ENCODE measurements around the gene COQ3.

DNA sequence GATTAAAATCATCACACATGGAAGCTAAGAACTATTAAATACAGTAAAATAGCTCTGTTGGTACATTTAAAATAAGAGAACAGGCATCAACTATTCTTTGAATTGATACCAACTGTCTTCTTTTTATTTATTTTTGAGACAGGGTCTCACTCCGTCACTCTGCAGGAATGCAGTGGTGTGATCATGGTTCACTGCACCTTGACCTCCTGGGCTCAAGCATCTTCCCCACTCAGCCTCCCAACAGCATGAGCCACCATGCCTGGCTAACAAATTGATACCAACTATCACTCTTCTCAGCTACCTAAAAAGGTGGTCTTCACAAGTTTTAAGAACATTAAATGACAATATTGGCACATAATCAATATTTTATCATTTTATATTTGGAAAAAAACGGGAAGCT lies 38.9 kb upstream of the COQ3 start:
- TF ChIP-seq, protein P1, sequence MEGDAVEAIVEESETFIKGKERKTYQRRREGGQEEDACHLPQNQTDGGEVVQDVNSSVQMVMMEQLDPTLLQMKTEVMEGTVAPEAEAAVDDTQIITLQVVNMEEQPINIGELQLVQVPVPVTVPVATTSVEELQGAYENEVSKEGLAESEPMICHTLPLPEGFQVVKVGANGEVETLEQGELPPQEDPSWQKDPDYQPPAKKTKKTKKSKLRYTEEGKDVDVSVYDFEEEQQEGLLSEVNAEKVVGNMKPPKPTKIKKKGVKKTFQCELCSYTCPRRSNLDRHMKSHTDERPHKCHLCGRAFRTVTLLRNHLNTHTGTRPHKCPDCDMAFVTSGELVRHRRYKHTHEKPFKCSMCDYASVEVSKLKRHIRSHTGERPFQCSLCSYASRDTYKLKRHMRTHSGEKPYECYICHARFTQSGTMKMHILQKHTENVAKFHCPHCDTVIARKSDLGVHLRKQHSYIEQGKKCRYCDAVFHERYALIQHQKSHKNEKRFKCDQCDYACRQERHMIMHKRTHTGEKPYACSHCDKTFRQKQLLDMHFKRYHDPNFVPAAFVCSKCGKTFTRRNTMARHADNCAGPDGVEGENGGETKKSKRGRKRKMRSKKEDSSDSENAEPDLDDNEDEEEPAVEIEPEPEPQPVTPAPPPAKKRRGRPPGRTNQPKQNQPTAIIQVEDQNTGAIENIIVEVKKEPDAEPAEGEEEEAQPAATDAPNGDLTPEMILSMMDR (optimal IDR thresholded peaks at IDR 0.05 in 1 of 3, IDR thresholded peaks at IDR 0.05 in 1 of 3, conservative IDR thresholded peaks at IDR 0.05 in 1 of 3; ENCODE audit: extremely low read depth in 1 of 3, insufficient read depth in 2 of 3, low read length in 3 of 3) = no peak
- no peak for TF ChIP-seq EZH2 (IDR thresholded peaks at IDR 0.05; ENCODE audit: low read length)

Measured in keratinocyte (primary cell).